AG10803 (cell line): ENCODE data around the gene TP73.

ENCODE experiments used
- DNase-seq: peaks from one replicate; pipeline ENCODE4 v3.0.0; 2010; ENCODE audit warnings: low read depth
- H3K4me3 ChIP-seq: 2 replicates; pipeline ENCODE4 v1.5.1; 2011; ENCODE audit warnings: mild to moderate bottlenecking, low read length, control low read depth
- TF ChIP-seq, protein P1 (sequence below): conservative IDR thresholded peaks from 2 replicates; pipeline ENCODE4 v1.5.1; 2011; ENCODE audit warnings: mild to moderate bottlenecking, low read length, control low read depth, inconsistent platforms

TP73 gene

DNA sequence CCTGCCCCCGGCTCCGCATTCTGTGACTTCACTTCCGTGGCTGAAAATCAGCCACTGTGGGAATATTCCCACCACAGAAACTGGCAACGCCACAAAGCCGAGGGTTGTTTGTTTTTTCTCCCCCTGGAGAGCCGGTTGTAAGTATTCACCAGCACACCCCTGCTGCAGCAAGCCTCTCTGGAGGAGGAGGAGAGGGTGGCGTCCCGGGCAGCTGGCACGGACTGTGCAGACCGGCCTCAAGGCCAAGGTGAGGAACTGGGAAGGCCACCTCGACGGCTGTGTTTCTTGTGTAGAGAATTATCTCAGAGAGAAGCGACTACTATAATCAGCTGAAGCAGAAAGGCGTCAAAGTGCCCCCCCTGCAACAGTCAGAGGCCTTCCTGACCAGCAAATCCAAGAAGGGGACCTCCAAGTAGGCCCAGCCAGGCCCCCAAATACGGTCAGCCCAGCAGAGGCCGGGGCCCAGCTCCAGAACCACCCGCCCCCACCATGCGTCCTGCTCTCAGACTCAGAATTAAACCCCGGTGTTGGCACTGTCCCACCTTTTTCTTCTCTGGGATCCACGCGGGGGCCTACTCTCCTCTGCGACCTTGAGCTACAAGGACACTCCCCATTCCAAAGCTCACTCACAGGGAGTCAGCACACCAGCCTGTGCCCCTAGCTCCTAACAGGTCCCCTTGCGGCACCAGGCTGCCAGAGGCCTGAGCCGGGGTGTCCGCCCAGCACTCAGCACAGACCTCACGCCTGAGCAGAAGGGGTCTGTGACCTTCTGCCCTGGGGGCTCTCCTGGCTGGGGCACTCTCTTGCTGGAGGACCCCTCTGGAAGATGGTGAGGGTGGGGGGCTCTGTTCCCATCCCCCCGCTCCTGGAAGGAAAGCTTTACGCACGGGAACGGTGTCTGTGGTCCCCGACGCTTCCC is 119.1 kb downstream of the TP73 start:
- peak overlapping the region; percentile 41 for H3K4me3 ChIP-seq

DNA sequence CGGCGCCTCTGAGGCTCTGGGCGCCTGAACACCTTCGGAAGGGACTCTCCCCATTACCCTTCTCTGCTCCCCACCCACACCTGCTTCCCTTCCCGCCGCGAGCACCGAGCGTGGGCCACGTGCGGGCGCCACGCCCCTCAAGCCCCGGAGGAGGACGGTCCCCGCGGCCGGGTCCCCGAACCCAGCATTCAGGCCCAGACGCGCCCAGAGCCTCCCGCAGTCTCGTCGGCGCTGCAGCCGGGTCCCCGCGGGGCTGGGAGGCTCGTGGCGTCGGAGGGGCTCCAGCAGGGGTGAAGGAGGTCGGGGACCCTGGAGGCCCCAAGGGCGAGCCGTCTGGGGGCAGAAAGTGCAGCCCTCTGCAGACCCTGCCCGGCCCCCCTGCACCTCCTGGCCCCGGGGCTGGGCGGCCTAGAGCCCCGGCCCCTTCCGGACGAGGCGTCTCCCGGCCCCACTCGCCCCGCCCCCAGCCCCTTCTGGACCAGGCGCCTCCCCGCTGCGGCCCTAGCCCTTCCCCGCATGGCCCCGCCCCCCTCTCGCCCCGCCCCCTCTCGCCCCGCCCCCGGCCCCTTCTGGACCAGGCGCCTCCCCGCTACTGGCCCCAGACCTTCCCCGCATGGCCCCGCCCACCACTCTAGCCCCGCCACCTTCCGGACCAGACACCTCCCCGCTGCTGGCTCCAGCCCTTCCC is 119.9 kb downstream of the TP73 start:
- TF ChIP-seq, protein P1, sequence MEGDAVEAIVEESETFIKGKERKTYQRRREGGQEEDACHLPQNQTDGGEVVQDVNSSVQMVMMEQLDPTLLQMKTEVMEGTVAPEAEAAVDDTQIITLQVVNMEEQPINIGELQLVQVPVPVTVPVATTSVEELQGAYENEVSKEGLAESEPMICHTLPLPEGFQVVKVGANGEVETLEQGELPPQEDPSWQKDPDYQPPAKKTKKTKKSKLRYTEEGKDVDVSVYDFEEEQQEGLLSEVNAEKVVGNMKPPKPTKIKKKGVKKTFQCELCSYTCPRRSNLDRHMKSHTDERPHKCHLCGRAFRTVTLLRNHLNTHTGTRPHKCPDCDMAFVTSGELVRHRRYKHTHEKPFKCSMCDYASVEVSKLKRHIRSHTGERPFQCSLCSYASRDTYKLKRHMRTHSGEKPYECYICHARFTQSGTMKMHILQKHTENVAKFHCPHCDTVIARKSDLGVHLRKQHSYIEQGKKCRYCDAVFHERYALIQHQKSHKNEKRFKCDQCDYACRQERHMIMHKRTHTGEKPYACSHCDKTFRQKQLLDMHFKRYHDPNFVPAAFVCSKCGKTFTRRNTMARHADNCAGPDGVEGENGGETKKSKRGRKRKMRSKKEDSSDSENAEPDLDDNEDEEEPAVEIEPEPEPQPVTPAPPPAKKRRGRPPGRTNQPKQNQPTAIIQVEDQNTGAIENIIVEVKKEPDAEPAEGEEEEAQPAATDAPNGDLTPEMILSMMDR, result no peak
- peak; percentile 54 for DNase-seq

More for the DNA sequence above, 119.1 kb downstream of the TP73 start:
- TF ChIP-seq, protein P1, result no peak
- DNase-seq, result no peak

DNA sequence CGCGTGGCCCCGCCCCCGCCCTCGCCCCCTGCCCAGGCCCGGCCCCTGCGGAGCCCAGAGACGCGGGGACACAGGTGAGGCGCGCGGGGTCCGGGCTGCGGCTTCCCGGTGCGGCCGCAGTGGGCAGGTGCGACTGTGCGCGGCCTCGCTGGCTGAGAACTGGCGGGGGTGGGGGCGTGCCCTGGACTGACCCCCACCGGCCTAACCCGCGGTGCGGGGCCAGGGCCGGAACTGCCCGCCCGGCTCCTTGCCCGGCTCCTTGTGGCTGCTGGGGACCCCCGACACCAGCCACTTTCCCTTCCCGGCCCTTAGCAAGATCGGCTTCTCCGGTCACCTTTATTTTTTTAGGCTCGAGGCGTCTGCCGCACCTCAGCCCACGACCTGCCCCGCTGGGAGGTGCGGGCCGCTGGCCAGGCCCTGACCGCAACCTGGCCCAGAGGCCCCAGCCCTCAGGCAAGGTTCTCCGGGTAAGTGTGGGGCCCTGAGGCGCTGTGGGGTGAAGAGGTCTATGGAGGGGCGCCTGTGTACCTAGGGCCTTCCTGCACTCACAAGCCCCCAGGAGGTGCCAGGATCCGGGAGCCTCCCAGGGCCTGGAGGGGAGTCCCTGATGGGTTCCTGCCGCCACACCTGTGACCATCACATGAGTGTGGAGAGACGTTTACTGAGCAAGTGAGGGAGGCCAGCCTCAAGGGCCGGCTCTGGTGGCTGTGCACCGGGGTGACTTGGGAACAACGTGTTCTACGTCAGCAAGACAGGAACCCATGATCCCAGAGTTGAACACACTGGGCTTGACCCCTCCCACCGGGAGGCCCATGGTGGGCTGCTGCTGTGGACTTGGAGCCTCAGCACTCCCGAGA is 120.6 kb downstream of the TP73 start, which contains the start of gene SMIM1:
SMIM1 (plus strand) TSS at position 35 of the 857 bp plus-strand sequence. CDS start 2,625 bp downstream, outside the sequence.
- peak within 1 kb of the TSS; percentile 41 for H3K4me3 ChIP-seq
- DNase-seq, result no peak
- TF ChIP-seq, protein P1, result no peak

More for the DNA sequence above, 119.9 kb downstream of the TP73 start:
- peak overlapping the region; percentile 41 for H3K4me3 ChIP-seq

DNA sequence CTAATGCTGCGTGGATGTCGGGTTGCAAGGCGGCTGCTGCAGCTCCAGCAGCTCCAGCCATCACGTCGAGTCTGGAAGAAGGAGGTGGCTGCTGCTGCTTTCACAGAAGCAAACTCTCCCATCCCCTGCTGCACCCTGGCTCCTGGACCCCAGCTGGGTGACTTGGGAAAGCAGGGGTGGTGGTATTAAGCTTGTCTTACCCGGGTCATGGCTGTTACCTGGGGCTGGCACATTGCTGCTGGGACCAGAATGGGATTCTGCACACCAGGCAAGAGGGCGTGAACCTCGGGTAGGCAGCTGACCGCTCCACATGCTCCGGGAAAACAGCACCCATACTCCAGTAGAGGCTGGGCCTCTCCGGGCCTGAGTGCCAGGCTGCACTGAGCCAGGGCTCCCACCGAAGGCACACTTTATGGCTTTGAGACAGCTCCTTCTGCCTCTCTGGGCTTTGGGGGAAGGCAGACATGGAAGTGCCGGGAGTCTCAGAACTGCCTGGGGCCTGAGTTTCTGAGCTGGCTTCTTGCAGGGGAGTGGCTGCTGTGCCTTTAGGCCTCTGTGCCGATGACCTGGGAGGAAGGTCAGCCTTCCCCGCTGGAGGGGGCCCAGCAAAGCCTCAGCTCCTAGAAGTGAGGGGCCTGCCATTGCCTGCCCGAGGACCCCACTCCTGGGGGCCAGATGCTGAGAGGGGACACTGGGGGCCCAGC is 121.4 kb downstream of the TP73 start:
- TF ChIP-seq, protein P1, result no peak
- no peak for DNase-seq
- no peak overlapping the region for H3K4me3 ChIP-seq

DNA sequence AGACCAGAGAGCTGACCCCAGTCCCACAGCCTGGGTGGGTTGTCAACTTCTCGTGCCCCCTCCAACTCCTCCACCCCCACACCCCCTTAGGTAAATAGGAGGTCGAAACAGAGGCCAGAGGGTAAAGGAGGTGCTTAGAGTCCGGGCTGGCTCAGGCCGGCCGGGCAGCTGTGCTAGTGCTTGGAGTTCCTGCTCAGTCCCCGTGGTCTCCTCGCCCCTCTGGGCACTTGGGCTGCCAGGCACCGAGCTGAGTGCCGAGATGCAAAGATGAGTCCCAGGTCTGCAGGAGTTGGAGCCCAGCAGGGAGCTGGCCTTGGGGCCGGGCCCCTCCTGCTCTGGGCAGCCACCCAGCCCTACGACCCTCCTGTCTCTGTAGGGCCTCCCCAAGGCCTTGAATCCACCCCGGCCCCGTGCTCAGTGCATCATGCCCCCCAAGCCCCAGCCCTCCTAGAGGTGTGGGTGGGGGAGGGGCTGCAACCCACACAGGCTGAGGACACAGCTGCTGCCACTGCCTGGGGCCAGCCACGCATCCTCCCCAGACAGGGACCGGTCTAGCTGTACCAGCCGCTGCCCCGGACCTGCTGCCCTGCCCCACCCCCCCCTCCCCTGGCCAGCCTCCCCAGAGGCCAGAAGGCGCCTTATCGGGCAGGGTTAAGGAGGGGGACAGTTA is 122.1 kb downstream of the TP73 start:
- no peak for DNase-seq
- TF ChIP-seq, protein P1, result no peak

More for the DNA sequence above, 122.1 kb downstream of the TP73 start:
- H3K4me3 ChIP-seq, result no peak overlapping the region
